Body of pancreas (tissue), 4 donors: Measurements from ENCODE around the gene PDCD1. TPM values are rescaled to one million over a fixed set of nuclear protein-coding genes. Genes with fewer than 3 reads are reported as not detected.
A peak's percentile ranks its signal among the peaks of the same experiment; 100 is the strongest.

ENCODE experiments used
- ATAC-seq: fragments of 150-250 bp; one replicate; pipeline ENCODE4 v1.9.1; 2016
- DNase-seq, 4 donors: peaks; one replicate each; pipeline ENCODE4 v3.0.0-alpha.2; 2019
- H3K27ac ChIP-seq, 4 donors: fragments of 200-600 bp; sonication (generic); 1 replicate in 3 of 4; 2 replicates in 1 of 4; pipeline versions ENCODE4 v1.5.1 to v1.6.1; 2016 to 2019; ENCODE audit warnings: mild to moderate bottlenecking in 1 of 4, mixed read lengths in 1 of 4, moderate library complexity in 1 of 4
- H3K27me3 ChIP-seq, 2 donors: fragments of 200-600 bp; sonication (generic); one replicate each; pipeline ENCODE4 v1.6.0; 2016; ENCODE audit warnings: mild to moderate bottlenecking in 1 of 2
- H3K36me3 ChIP-seq, 2 donors: fragments of 200-600 bp; sonication (generic); replicated peaks in 1 of 2; 2 replicates each; pipeline ENCODE4 v1.5.1; 2016; ENCODE audit warnings: low read depth in 2 of 2; ENCODE audit not compliant: insufficient read depth in 1 of 2
- H3K4me1 ChIP-seq: fragments of 200-600 bp; sonication (generic); one replicate; pipeline ENCODE4 v1.6.0; 2016
- H3K4me3 ChIP-seq, 2 donors: fragments of 200-600 bp; sonication (generic); 1 replicate in 1 of 2; 2 replicates in 1 of 2; pipeline ENCODE4 v1.5.1; 2016 to 2019
- H3K9me3 ChIP-seq, 3 donors: fragments of 200-600 bp; sonication (generic); 1 replicate in 2 of 3; 2 replicates in 1 of 3; pipeline ENCODE4 v1.5.1; 2016
- CTCF ChIP-seq, 7 experiments: fragments of 450-650 bp in 4 of 7; fragments of 200-600 bp in 3 of 7; sonication (generic) in 3 of 7; IDR thresholded peaks; one replicate each; pipeline ENCODE4 v1.5.1; 2016 to 2019; ENCODE audit warnings: antibody characterized with exemption in 7 of 7
- POLR2A ChIP-seq, 3 donors: fragments of 450-650 bp; IDR thresholded peaks; one replicate each; pipeline ENCODE4 v1.6.1; 2016; ENCODE audit warnings: antibody characterized with exemption in 3 of 3, mild to moderate bottlenecking in 2 of 3
- WGBS, 2 donors: methylation state at CpG; one replicate each; pipeline ENCODE4 v1.1.5; 2017; 5-methylcytosine and 5-hydroxymethylcytosine counted together
- intact Hi-C: fragments of 100-400 bp; cut with DNase I; formaldehyde crosslinking; loops from one replicate; pipeline ENCODE4 v1.15.1; 2023
- total RNA-seq, 2 donors: library from RNA; depleted of rRNA; stranded (reverse); fragments of >200 nt; gene quantifications; one replicate each; pipeline ENCODE4 v1.1.0, GENCODE V29; 2016

PDCD1 gene
- total RNA-seq, 2 donors from 2014 or later, result 0.99 to 1.3 TPM

DNA sequence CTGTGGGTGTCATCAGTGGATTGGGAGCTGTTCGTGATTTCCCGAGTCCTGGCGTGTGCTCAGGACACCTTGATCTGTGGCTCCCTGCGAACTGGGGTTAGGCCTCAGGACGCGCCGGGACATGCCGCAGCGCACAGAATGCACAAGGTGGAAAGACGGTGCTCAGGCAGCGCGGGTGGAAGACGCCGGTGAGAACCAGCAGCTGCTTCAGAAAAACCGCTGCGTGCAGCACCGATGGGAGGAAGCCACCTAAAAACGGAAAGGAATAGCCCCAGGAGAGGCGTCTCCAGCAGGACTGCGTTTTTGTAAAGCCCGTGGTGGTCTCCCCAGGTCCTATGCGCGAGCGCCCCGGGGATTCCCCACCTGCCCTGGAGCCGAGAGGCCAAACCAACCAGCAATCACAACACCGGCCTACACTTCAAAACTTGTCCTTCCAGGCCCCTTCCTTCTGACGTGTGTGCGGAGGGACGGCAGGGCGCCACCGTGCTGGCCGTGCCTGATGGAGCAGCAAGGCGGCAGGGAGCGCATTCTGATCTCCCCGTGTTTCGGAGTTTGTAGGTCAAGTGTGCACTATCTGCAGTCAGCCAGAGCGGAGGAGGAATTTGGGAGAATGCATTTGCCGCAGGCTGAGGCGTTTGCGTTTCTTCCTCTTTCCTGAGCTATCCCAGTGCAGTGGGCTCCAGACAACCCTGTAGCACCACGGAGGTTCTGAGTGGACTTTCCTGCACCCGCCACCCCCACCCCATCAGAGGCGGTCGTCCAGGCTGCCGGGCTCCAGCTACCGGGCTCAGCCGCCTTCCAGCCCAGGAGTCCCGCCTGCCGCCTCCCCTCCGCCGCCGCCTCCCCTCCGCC lies 43.0 kb upstream of the PDCD1 start:
- H3K4me1 ChIP-seq, result peaks cover 97% of the 10 kb centered on the region
- ATAC-seq (peak; percentile 33), DNase-seq (peak; percentile 51 to 80 (median 62))
- WGBS, 2 donors, result 51 to 63% methylated on average over 33 to 44 of the region's 54 CpGs
- H3K9me3 ChIP-seq, result no peaks in the 10 kb centered on the region
- H3K36me3 ChIP-seq, result no peaks in the 10 kb centered on the region
- peak overlapping the region; percentile 48 to 93 (median 88) for H3K27ac ChIP-seq
- H3K27me3 ChIP-seq, result no peaks in the 10 kb centered on the region
- H3K4me3 ChIP-seq, result no peak overlapping the region
- TF ChIP-seq POLR2A (IDR thresholded peaks at IDR 0.05) (peak in 2 of 3 donors; percentile 27 to 60), CTCF (IDR thresholded peaks at IDR 0.05) (peak in 2 of 7 experiments; percentile 14 to 29)
- intact Hi-C loops, result no loop called here

GRCh38 chr2:241901018-241901380 lies 42.3 kb upstream of the PDCD1 start:
- H3K4me1 ChIP-seq, result peaks cover 93% of the 10 kb centered on the region
- H3K27ac ChIP-seq, result peak overlapping the region; percentile 48 to 93 (median 88)
- TF ChIP-seq CTCF (IDR thresholded peaks at IDR 0.05) (no peak), POLR2A (IDR thresholded peaks at IDR 0.05) (no peak)
- no peak overlapping the region for H3K4me3 ChIP-seq
- ATAC-seq (no peak), DNase-seq (peak in 2 of 4 donors; percentile 25 to 39)
- no peaks in the 10 kb centered on the region for H3K36me3 ChIP-seq
- WGBS, 2 donors, result 67 to 76% methylated on average over 14 to 21 of the region's 21 CpGs
- H3K27me3 ChIP-seq, result no peaks in the 10 kb centered on the region
- H3K9me3 ChIP-seq, result no peaks in the 10 kb centered on the region
- intact Hi-C loops, result no loop called here

GRCh38 chr2:241900251-241901017 lies 41.7 kb upstream of the PDCD1 start:
- Histone ChIP-seq H3K4me3 (no peak overlapping the region), H3K9me3 (no peaks in the 10 kb centered on the region), H3K4me1 (peaks cover 93% of the 10 kb centered on the region), H3K27ac (peak overlapping the region; percentile 48 to 93 (median 88)), H3K27me3 (no peaks in the 10 kb centered on the region), H3K36me3 (no peaks in the 10 kb centered on the region)
- ATAC-seq, result no peak
- intact Hi-C loops, result no loop called here
- 43 to 55% methylated on average over 31 to 32 of the region's 32 CpGs for WGBS, 2 donors
- TF ChIP-seq POLR2A (IDR thresholded peaks at IDR 0.05), result no peak
- TF ChIP-seq CTCF (IDR thresholded peaks at IDR 0.05), result no peak
- DNase-seq, result peak; percentile 53 to 73 (median 64)

DNA sequence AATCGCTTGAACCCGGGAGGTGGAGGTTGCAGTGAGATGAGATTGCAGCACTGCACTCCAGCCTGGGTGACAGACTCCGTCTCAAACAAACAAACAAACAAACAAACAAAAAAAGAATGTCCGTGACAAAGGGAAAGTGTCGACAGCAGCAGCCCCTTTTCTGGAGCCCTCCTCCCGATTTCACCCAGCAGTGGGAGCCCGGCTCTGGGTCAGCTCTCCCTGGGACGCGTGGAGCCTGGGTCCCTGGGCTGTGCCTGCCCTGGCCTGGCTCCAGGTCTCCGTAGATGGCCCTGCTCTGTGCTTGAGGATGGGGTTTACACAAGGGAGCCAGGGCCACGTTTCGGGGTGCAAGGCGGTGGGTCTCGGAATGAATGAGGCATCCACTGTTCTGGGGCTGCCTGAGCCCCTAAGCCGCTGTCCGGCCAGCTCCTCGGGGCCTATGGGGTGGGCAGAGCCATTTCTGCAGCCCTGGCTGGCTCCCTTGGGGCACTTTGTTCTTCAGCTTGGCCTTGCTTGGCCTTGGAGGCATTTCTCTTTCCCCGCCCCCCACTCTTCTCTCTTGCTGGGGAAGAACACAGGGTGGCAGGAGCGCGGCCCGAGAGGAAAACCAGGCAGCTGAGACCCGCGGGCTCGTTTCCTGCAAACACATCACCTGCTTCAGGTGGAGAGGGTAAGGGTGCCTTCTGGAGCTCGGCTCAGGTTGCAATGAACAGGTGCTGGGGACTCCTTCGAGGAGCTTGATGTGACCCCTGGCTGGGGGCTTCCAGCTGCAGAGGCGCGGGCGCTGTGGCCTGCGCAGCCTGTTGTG lies 40.0 kb upstream of the PDCD1 start:
- no peaks in the 10 kb centered on the region for H3K9me3 ChIP-seq
- TF ChIP-seq CTCF (IDR thresholded peaks at IDR 0.05), result no peak
- no peak for TF ChIP-seq POLR2A (IDR thresholded peaks at IDR 0.05)
- no peaks in the 10 kb centered on the region for H3K27me3 ChIP-seq
- peaks cover 93% of the 10 kb centered on the region for H3K4me1 ChIP-seq
- 63 to 65% methylated on average over 16 to 30 of the region's 30 CpGs for WGBS, 2 donors
- H3K36me3 ChIP-seq, result no peaks in the 10 kb centered on the region
- ATAC-seq, result no peak
- peak overlapping the region; percentile 50 to 93 (median 71) for H3K27ac ChIP-seq
- intact Hi-C loops, result no loop called here
- no peak overlapping the region for H3K4me3 ChIP-seq
- DNase-seq, result peak in 3 of 4 donors; percentile 34 to 54 (median 43)
